Hepatocyte (in vitro differentiated cells): ENCODE measurements around the gene CBLN3. TPM values are rescaled to one million over a fixed set of nuclear protein-coding genes. Genes with fewer than 3 reads are reported as not detected.

Experiments used
- DNase-seq: peaks from one replicate; pipeline ENCODE4 v3.0.0-alpha.2; 2016; ENCODE audit warnings: low spot score
- H2AFZ ChIP-seq: fragments of 200-600 bp; sonication (generic); 2 replicates; pipeline ENCODE4 v1.6.0; 2016; ENCODE audit warnings: antibody characterized with exemption, mild to moderate bottlenecking
- H3K27ac ChIP-seq: fragments of 200-600 bp; sonication (generic); 2 replicates; pipeline ENCODE4 v1.5.1; 2016; ENCODE audit warnings: mild to moderate bottlenecking
- H3K27me3 ChIP-seq: fragments of 200-600 bp; sonication (generic); 2 replicates; pipeline ENCODE4 v1.6.1; 2016
- H3K36me3 ChIP-seq: fragments of 200-600 bp; sonication (generic); replicated peaks from 2 replicates; pipeline ENCODE4 v1.5.1; 2016; ENCODE audit warnings: low read depth; ENCODE audit not compliant: insufficient read depth
- H3K4me1 ChIP-seq: fragments of 200-600 bp; sonication (generic); 2 replicates; pipeline ENCODE4 v1.5.1; 2016; ENCODE audit warnings: mild to moderate bottlenecking, moderate library complexity; ENCODE audit not compliant: insufficient read depth
- H3K4me2 ChIP-seq: fragments of 200-600 bp; sonication (generic); 2 replicates; pipeline ENCODE4 v1.6.0; 2016
- H3K4me3 ChIP-seq: fragments of 200-600 bp; sonication (generic); 2 replicates; pipeline ENCODE4 v1.5.1; 2016; ENCODE audit warnings: mild to moderate bottlenecking
- H3K79me2 ChIP-seq: fragments of 200-600 bp; sonication (generic); 2 replicates; pipeline ENCODE4 v1.6.0; 2017; ENCODE audit warnings: mild to moderate bottlenecking
- H3K9me2 ChIP-seq: fragments of 200-600 bp; sonication (generic); replicated peaks from 2 replicates; pipeline ENCODE4 v1.6.0; 2017; ENCODE audit warnings: mild to moderate bottlenecking; ENCODE audit not compliant: insufficient read depth
- H3K9me3 ChIP-seq: fragments of 200-600 bp; sonication (generic); 2 replicates; pipeline ENCODE4 v1.5.1; 2016; ENCODE audit warnings: low read depth, mild to moderate bottlenecking
- H4K20me1 ChIP-seq: fragments of 200-600 bp; sonication (generic); 2 replicates; pipeline ENCODE4 v1.6.0; 2016; ENCODE audit warnings: mild to moderate bottlenecking; ENCODE audit not compliant: insufficient read depth, poor library complexity, severe bottlenecking
- EZH2 ChIP-seq: fragments of 200-600 bp; sonication (generic); IDR thresholded peaks from 2 replicates; pipeline ENCODE4 v1.6.1; 2016; ENCODE audit warnings: antibody characterized with exemption, mild to moderate bottlenecking, borderline replicate concordance
- EZH2phosphoT487 ChIP-seq: fragments of 200-600 bp; sonication (generic); IDR thresholded peaks from one replicate; pipeline ENCODE4 v1.6.1; 2018; ENCODE audit warnings: antibody characterized with exemption, mild to moderate bottlenecking, low read depth, moderate library complexity; ENCODE audit not compliant: unreplicated experiment, severe bottlenecking
- WGBS: methylation state at CpG from one replicate; pipeline ENCODE4 v1.1.6; 2016; ENCODE audit warnings: low lambda C conversion rate; ENCODE audit errors: missing lambda C conversion rate; 5-methylcytosine and 5-hydroxymethylcytosine counted together
- polyA plus RNA-seq: library from polyadenylated mRNA; unstranded; fragments of >200 nt; fragmentation: Nextera tagmentation; extraction: Ambion mirVana; gene quantifications from 2 replicates; pipeline ENCODE4 v1.2.1, GENCODE V29; 2016
- total RNA-seq: library from RNA; depleted of rRNA; stranded (reverse); fragments of >200 nt; gene quantifications from 2 replicates; pipeline ENCODE4 v1.2.3, GENCODE V29; 2014
- TF ChIP-seq, protein P1 (sequence below): fragments of 200-600 bp; sonication (generic); IDR thresholded peaks from 2 replicates; pipeline ENCODE4 v1.5.1; 2016; ENCODE audit warnings: antibody characterized with exemption, mild to moderate bottlenecking; ENCODE audit not compliant: poor library complexity

Gene CBLN3
- total and polyA plus RNA-seq, 2 experiments from 2014 or later = 0.99 to 2.2 TPM

DNA sequence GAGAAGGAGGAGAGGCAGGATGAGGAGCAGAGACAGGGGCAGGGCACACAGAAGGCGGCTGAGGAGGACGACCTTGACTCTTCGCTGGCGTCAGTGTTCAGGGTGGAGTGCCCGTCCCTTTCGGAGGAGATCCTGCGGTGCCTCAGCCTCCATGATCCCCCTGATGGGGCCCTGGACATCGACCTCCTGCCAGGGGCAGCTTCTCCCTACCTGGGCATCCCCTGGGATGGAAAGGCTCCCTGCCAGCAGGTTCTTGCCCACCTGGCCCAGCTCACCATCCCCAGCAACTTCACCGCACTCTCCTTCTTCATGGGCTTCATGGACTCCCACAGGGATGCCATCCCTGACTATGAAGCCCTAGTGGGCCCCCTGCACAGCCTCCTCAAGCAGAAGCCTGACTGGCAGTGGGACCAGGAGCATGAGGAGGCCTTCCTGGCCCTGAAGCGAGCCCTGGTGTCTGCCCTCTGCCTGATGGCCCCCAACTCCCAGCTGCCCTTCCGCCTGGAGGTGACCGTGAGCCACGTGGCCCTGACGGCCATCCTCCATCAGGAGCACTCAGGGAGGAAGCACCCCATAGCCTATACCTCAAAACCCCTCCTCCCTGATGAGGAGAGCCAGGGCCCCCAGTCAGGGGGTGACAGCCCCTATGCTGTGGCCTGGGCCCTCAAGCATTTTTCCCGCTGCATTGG, 14.6 kb downstream of the CBLN3 start:
- H3K4me3 ChIP-seq = no peak overlapping the region
- TF ChIP-seq, protein P1, sequence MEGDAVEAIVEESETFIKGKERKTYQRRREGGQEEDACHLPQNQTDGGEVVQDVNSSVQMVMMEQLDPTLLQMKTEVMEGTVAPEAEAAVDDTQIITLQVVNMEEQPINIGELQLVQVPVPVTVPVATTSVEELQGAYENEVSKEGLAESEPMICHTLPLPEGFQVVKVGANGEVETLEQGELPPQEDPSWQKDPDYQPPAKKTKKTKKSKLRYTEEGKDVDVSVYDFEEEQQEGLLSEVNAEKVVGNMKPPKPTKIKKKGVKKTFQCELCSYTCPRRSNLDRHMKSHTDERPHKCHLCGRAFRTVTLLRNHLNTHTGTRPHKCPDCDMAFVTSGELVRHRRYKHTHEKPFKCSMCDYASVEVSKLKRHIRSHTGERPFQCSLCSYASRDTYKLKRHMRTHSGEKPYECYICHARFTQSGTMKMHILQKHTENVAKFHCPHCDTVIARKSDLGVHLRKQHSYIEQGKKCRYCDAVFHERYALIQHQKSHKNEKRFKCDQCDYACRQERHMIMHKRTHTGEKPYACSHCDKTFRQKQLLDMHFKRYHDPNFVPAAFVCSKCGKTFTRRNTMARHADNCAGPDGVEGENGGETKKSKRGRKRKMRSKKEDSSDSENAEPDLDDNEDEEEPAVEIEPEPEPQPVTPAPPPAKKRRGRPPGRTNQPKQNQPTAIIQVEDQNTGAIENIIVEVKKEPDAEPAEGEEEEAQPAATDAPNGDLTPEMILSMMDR = no peak
- no peak for TF ChIP-seq EZH2
- TF ChIP-seq EZH2phosphoT487 = no peak
- no peak for DNase-seq
- H3K9me3 ChIP-seq = no peaks in the 10 kb centered on the region
- WGBS = 96% methylated on average over 15 of the region's 15 CpGs
- no peaks in the 10 kb centered on the region for H3K27me3 ChIP-seq
- H2AFZ ChIP-seq = no peak overlapping the region
- no peaks in the 10 kb centered on the region for H3K4me1 ChIP-seq
- H3K79me2 ChIP-seq = no peaks in the 10 kb centered on the region
- no peak overlapping the region for H3K27ac ChIP-seq
- H3K9me2 ChIP-seq = no peaks in the 10 kb centered on the region
- no peaks in the 10 kb centered on the region for H4K20me1 ChIP-seq
- no peak overlapping the region for H3K4me2 ChIP-seq
- no peaks in the 10 kb centered on the region for H3K36me3 ChIP-seq

DNA sequence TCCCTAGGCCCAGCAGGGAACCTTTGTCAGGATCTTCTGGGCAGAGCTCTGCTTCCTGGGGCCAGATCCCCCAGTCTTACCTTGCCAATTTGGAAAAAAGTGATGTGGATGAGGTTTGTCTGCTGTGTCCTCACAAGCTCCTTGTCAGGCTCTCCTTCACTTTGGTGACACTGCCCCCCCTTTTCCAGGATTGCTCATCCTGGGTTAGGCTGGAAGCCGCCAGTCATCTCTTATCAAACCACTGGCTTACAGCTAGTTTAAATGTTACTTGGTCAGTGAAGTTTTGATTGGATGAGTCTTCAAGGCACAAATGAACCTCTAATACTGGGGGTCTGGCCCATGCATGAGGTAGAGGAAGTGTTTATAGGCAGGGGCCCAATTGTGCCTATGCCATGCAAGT, 15.4 kb downstream of the CBLN3 start:
- no peak overlapping the region for H3K4me2 ChIP-seq
- TF ChIP-seq, protein P1 = no peak
- TF ChIP-seq EZH2 (no peak), EZH2phosphoT487 (no peak)
- no peaks in the 10 kb centered on the region for H3K79me2 ChIP-seq
- no peaks in the 10 kb centered on the region for H3K9me3 ChIP-seq
- H3K9me2 ChIP-seq = no peaks in the 10 kb centered on the region
- no peak overlapping the region for H3K4me3 ChIP-seq
- no peaks in the 10 kb centered on the region for H3K4me1 ChIP-seq
- H3K27me3 ChIP-seq = no peaks in the 10 kb centered on the region
- H3K27ac ChIP-seq = no peak overlapping the region
- no peaks in the 10 kb centered on the region for H3K36me3 ChIP-seq
- 90% methylated on average over 1 of the region's 1 CpG for WGBS
- no peak overlapping the region for H2AFZ ChIP-seq
- DNase-seq = no peak
- H4K20me1 ChIP-seq = no peaks in the 10 kb centered on the region

DNA sequence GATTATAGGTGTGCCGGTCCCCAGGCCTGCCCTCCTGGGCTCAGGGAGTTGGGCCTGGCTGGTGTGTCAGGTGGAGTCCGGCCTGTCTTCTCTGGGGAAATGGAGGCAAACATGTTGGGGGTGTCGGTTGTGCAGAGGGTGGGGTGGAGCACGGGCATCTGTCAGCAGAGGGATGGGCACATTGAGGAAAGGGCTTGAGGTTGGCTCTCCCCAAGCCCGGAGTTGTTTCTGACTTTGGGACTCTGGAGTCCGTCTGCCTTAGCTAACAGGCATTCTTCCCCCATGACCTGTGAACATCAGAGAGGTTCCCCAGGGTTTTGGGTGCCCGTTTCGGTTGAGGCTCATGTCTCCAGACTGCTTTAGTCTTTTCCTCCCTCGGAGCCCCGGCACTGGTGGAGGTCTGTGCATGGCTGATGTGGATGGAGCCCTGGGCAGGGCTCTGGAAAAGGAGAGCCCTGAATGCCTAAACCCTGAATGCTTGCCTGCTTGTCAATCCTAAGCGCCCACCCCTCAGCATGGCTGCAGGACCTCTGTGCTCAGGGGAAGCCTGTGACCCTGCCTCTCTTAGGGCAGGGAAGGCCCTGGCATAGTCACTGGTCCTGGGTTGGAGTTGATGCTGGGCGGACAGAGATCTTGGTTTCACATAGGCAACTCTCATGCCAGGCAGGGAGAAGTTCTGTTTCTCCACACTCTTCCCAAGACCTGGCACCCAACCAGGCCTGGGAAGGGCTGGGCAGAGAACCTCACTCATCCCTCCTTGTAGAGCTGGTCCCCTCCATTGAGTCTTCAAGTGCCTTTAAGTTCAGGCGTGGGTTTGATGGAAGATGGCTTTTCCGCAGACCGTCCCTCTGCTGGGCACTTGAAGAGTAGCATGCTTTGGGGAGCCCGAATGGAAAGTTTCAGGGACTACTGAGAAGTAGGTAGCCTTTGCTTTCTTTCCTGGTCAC, 17.8 kb downstream of the CBLN3 start:
- Histone ChIP-seq H3K9me2 (no peaks in the 10 kb centered on the region), H3K4me1 (no peaks in the 10 kb centered on the region), H3K27me3 (no peaks in the 10 kb centered on the region), H3K27ac (no peak overlapping the region), H2AFZ (no peak overlapping the region), H3K79me2 (peaks cover 7% of the 10 kb centered on the region), H3K36me3 (no peaks in the 10 kb centered on the region), H4K20me1 (no peaks in the 10 kb centered on the region), H3K9me3 (no peaks in the 10 kb centered on the region), H3K4me2 (no peak overlapping the region), H3K4me3 (no peak overlapping the region)
- 73% methylated on average over 16 of the region's 16 CpGs for WGBS
- peak; percentile 67 for DNase-seq
- no peak for TF ChIP-seq EZH2
- TF ChIP-seq, protein P1 = peak; percentile 56
